Spleen (tissue), 11 donors: Measurements from ENCODE around the gene LMCD1. TPM values are rescaled to one million over a fixed set of nuclear protein-coding genes. Genes with fewer than 3 reads are reported as not detected.

Experiments
- DNase-seq: peaks from one replicate; pipeline ENCODE4 v3.0.0-alpha.2; 2020
- H3K27ac ChIP-seq, 8 donors: fragments of 200-600 bp; sonication (generic) in 7 of 8; 1 replicate in 4 of 8; 2 replicates in 4 of 8; pipeline versions ENCODE4 v1.5.0 to v1.8.0; 2016 to 2021; ENCODE audit warnings: inconsistent platforms in 4 of 8, mild to moderate bottlenecking in 4 of 8, moderate library complexity in 1 of 8
- H3K27me3 ChIP-seq, 7 donors: fragments of 200-600 bp; sonication (generic) in 6 of 7; replicated peaks in 1 of 7; 1 replicate in 4 of 7; 2 replicates in 3 of 7; pipeline versions ENCODE4 v1.5.0 to v1.8.0; 2016 to 2021; ENCODE audit warnings: inconsistent platforms in 3 of 7, mild to moderate bottlenecking in 1 of 7
- H3K36me3 ChIP-seq, 6 donors: fragments of 200-600 bp; sonication (generic) in 5 of 6; 1 replicate in 4 of 6; 2 replicates in 2 of 6; pipeline versions ENCODE4 v1.5.0 to v1.8.0; 2016 to 2021; ENCODE audit warnings: inconsistent platforms in 2 of 6
- H3K4me1 ChIP-seq, 6 donors: fragments of 200-600 bp; sonication (generic) in 5 of 6; 1 replicate in 3 of 6; 2 replicates in 3 of 6; pipeline versions ENCODE4 v1.5.0 to v1.8.0; 2016 to 2021; ENCODE audit warnings: inconsistent platforms in 3 of 6
- H3K4me3 ChIP-seq, 8 donors: fragments of 200-600 bp; sonication (generic) in 7 of 8; 1 replicate in 4 of 8; 2 replicates in 4 of 8; pipeline versions ENCODE4 v1.5.0 to v1.8.0; 2016 to 2021; ENCODE audit warnings: inconsistent platforms in 4 of 8, mild to moderate bottlenecking in 4 of 8, moderate library complexity in 2 of 8
- H3K9me3 ChIP-seq, 8 donors: fragments of 200-600 bp; sonication (generic) in 7 of 8; 1 replicate in 4 of 8; 2 replicates in 4 of 8; pipeline versions ENCODE4 v1.5.0 to v1.8.0; 2016 to 2021; ENCODE audit warnings: inconsistent platforms in 4 of 8
- POLR2A ChIP-seq, 3 donors: fragments of 450-650 bp; IDR thresholded peaks; one replicate each; pipeline ENCODE4 v1.5.1; 2017; ENCODE audit warnings: antibody characterized with exemption in 3 of 3, mild to moderate bottlenecking in 1 of 3
- POLR2AphosphoS5 ChIP-seq, 3 donors: sonication (generic); formaldehyde crosslinking; IDR thresholded peaks; one replicate each; pipeline ENCODE4 v1.5.1; 2017; ENCODE audit warnings: antibody characterized with exemption in 3 of 3
- WGBS, 5 donors: extraction: QIAGEN DNeasy Blood & Tissue Kit in 3 of 5; methylation state at CpG; one replicate each; pipeline versions ENCODE4 v1.1.5 to v1.1.7; 2013 to 2018; 5-methylcytosine and 5-hydroxymethylcytosine counted together
- intact Hi-C: fragments of 100-400 bp; cut with DNase I; formaldehyde crosslinking; loops from one replicate; pipeline ENCODE4 v1.15.0; 2023; ENCODE audit warnings: low total_unique reads
- polyA plus RNA-seq, 3 donors: library from polyadenylated mRNA; stranded (reverse); fragments of 200-250 nt; gene quantifications; one replicate each; pipeline ENCODE4 v1.2.1, GENCODE V29; 2013
- total RNA-seq, 7 donors: library from RNA; depleted of rRNA in 3 of 7; stranded (reverse); fragments of >200 nt in 3 of 7; fragmentation: NEBNext Ultra II Directional in 4 of 7; extraction: Animal tissue kit (Norgen Biotek cat#: 25700) in 4 of 7; gene quantifications; one replicate each; pipeline versions ENCODE4 v1.1.0 to v1.2.1, GENCODE V29; 2016 to 2021
- TF ChIP-seq, protein P1 (sequence below), 11 experiments: fragments of 200-600 bp in 7 of 11; fragments of 450-650 bp in 4 of 11; sonication (generic) in 4 of 11; IDR thresholded peaks in 8 of 11; conservative IDR thresholded peaks in 3 of 11; 1 replicate in 7 of 11; 2 replicates in 4 of 11; pipeline versions ENCODE4 v1.4.0 to v1.8.0; 2016 to 2021; ENCODE audit warnings: antibody characterized with exemption in 11 of 11, inconsistent platforms in 4 of 11, mild to moderate bottlenecking in 1 of 11
- donor health status: healthy with polysubstance abuse.
- donor health status: DM: no; HTN: no; CAD: no; lungs with moderate emphysema.
- donor health status: DM: no; HTN: no; CAD: no.
- donor health status: Bipolar disorder and iron deficiency.
- donor health status: healthy.
- donor health status: DM: no; HTN: no; CAD: no.
- donor health status: DM: yes; HTN: yes; CAD: no.

LMCD1 gene
- total and polyA plus RNA-seq, 10 donors: 24.5 to 203 (median 78.7) TPM

DNA sequence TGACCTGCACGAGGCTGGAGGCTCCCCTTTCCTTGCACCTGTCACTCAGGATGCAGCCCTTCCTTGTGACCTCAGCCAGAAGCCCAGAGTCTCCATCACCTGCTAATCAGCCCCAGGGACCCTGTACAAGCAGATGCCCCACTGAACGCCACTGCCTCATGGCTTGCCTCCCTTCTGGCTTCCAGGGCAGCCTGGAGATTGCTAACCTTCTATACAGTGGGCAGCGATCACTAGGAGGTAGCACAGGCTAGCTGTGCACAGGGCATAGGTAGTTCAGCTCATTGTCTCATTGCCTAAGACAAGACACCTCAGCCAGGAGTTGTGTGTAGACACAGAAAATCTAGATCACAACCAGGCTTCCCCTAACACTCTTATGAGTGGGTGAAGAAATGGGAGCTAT lies 93.6 kb downstream of the LMCD1 start:
- no peak overlapping the region for H3K27ac ChIP-seq
- intact Hi-C loops: no loop called here
- no peaks in the 10 kb centered on the region for H3K36me3 ChIP-seq
- no peaks in the 10 kb centered on the region for H3K27me3 ChIP-seq
- H3K9me3 ChIP-seq: no peaks in the 10 kb centered on the region
- DNase-seq: no peak
- 56 to 85% (median 72%) methylated on average over 3 of the region's 3 CpGs for WGBS, 5 donors
- H3K4me1 ChIP-seq: no peaks in the 10 kb centered on the region
- H3K4me3 ChIP-seq: no peak overlapping the region
- TF ChIP-seq, protein P1, sequence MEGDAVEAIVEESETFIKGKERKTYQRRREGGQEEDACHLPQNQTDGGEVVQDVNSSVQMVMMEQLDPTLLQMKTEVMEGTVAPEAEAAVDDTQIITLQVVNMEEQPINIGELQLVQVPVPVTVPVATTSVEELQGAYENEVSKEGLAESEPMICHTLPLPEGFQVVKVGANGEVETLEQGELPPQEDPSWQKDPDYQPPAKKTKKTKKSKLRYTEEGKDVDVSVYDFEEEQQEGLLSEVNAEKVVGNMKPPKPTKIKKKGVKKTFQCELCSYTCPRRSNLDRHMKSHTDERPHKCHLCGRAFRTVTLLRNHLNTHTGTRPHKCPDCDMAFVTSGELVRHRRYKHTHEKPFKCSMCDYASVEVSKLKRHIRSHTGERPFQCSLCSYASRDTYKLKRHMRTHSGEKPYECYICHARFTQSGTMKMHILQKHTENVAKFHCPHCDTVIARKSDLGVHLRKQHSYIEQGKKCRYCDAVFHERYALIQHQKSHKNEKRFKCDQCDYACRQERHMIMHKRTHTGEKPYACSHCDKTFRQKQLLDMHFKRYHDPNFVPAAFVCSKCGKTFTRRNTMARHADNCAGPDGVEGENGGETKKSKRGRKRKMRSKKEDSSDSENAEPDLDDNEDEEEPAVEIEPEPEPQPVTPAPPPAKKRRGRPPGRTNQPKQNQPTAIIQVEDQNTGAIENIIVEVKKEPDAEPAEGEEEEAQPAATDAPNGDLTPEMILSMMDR (IDR thresholded peaks at IDR 0.05 in 8 of 11, conservative IDR thresholded peaks at IDR 0.05 in 3 of 11): no peak
- TF ChIP-seq POLR2A (IDR thresholded peaks at IDR 0.05) (no peak), POLR2AphosphoS5 (IDR thresholded peaks at IDR 0.05) (no peak)

DNA sequence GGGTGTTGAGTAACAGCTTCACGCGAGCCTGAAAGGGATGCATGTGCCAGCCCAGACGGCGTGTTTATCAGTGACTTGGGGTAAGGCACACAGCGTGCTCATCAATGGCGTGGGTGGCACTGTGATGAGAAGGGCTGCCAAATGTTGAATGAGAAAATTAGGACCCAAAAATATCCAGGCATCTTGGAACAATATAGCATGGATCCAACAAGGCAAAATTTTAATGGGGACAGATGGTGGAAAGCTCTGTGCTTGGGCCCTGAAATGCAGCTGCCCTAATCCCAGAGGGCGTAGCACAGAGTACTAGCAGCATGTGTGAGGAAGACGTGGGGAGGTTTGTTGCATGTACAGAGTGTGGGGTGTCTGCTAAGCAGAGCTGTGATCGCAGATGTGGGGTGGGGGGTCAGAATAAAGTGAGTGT lies 94.1 kb downstream of the LMCD1 start:
- Histone ChIP-seq H3K27ac (no peak overlapping the region), H3K4me3 (no peak overlapping the region), H3K4me1 (no peaks in the 10 kb centered on the region), H3K27me3 (no peaks in the 10 kb centered on the region), H3K36me3 (no peaks in the 10 kb centered on the region), H3K9me3 (no peaks in the 10 kb centered on the region)
- TF ChIP-seq, protein P1 (IDR thresholded peaks at IDR 0.05 in 8 of 11, conservative IDR thresholded peaks at IDR 0.05 in 3 of 11): no peak
- no peak for TF ChIP-seq POLR2A (IDR thresholded peaks at IDR 0.05)
- TF ChIP-seq POLR2AphosphoS5 (IDR thresholded peaks at IDR 0.05): no peak
- intact Hi-C loops: no loop called here
- WGBS, 5 donors: 85 to 96% (median 92%) methylated on average over 9 of the region's 9 CpGs
- no peak for DNase-seq

DNA sequence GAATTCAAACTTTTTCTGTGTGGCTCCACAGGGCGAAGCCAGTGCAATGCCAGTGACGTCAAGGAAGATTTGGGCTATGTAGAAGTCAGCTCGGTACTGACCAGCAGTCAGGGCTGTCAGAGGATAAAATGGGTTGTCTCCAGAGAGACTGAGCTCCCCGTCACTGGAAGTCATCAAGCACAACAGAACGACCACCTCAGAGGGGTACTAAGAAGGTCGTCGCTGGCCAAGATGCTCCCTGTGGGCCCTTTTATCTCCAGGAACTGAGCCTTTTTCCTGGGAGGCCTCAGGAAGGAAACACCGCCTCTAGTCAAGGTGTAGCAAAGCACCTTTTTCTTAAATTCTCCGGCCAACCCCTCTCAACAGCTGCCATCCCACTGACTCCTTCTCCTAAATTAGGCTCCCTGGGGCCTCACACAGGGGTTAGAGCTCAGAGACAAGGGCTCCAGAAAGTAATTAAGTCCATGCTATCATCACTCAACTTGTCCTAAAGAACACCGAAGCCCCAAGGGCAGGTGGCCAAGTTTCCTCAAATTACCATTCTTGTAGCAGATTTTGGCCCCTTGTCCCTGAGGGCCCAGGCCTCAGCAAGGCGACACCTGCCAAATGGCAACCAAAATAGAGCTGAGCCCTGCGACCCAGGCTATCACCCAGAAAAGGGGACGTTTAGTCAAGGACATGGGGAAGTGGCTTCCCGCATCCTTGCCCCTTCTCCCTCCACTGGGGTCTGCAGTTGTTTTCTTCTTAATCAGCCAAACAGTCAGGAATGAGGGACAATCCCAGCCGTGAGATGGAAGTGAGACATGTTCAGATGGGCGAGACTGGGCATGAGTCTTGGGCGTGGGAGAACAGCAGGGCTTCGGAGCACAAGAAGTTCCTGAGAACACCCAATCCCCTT lies 94.9 kb downstream of the LMCD1 start:
- Histone ChIP-seq H3K9me3 (no peaks in the 10 kb centered on the region), H3K4me1 (no peaks in the 10 kb centered on the region), H3K27me3 (no peaks in the 10 kb centered on the region), H3K36me3 (no peaks in the 10 kb centered on the region), H3K27ac (no peak overlapping the region), H3K4me3 (no peak overlapping the region)
- DNase-seq: no peak
- TF ChIP-seq POLR2AphosphoS5 (IDR thresholded peaks at IDR 0.05) (no peak), POLR2A (IDR thresholded peaks at IDR 0.05) (no peak)
- TF ChIP-seq, protein P1 (IDR thresholded peaks at IDR 0.05 in 8 of 11, conservative IDR thresholded peaks at IDR 0.05 in 3 of 11): no peak
- intact Hi-C loops: no loop called here
- WGBS, 5 donors: 78 to 84% (median 80%) methylated on average over 15 to 18 of the region's 18 CpGs

DNA sequence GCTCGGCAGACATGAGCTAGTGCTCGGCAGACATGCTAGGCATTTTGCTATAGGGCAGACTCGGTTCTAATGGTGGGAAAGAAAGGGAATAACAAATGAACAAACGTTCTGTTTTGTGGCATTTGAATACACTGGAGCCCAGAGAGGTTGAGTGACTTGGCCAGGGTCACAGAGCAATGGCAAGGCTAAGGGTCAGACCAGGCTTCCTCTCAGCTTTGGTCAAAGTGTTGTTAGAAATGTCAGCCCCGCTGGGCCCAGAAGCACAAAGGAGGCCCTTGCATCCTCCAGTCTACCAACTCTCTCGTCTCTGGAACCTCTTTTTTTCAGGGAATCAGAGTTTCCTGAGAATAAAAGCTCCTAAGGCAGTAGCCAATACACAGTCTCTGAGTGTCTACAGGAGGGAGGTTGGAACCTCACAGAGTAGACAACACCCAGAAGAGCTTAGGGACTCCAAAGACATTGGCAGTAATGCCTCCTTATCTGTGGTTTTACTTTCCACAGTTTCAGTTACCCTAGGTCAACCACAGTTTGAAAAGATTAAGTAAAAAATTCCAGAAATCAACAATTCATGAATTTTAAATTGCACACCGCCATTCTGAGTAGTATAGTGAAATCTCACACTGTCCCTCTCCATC lies 95.7 kb downstream of the LMCD1 start:
- intact Hi-C loops: no loop called here
- no peaks in the 10 kb centered on the region for H3K4me1 ChIP-seq
- H3K27ac ChIP-seq: no peak overlapping the region
- H3K27me3 ChIP-seq: no peaks in the 10 kb centered on the region
- H3K4me3 ChIP-seq: no peak overlapping the region
- no peaks in the 10 kb centered on the region for H3K36me3 ChIP-seq
- no peaks in the 10 kb centered on the region for H3K9me3 ChIP-seq
- DNase-seq: no peak
- WGBS, 5 donors: 71 to 88% (median 82%) methylated on average over 7 of the region's 7 CpGs
- TF ChIP-seq, protein P1 (IDR thresholded peaks at IDR 0.05 in 8 of 11, conservative IDR thresholded peaks at IDR 0.05 in 3 of 11): no peak
- no peak for TF ChIP-seq POLR2A (IDR thresholded peaks at IDR 0.05)
